D721Med (cell line): ENCODE results near the gene PPAN.
A peak's percentile ranks its signal among the peaks of the same experiment; 100 is the strongest.

ENCODE experiments used
- DNase-seq: peaks from one replicate; pipeline ENCODE4 v3.0.0; 2011; ENCODE audit warnings: low spot score; ENCODE audit not compliant: insufficient read length
- FAIRE-seq: peaks from 2 replicates; lab custom pipeline; 2011; peaks lifted over from hg19 to GRCh38; lab: Jason Lieb, UNC
- CTCF ChIP-seq: IDR thresholded peaks from 2 replicates; pipeline ENCODE4 v1.5.1; 2012; ENCODE audit warnings: mild to moderate bottlenecking, control low read depth; ENCODE audit not compliant: insufficient read depth; ENCODE audit errors: missing control alignments

The PPAN gene

GRCh38 chr19:10109528-10109927, 3.4 kb downstream of the PPAN start:
- no peak for FAIRE-seq
- DNase-seq = peak; percentile 2
- no peak for TF ChIP-seq CTCF

GRCh38 chr19:10110076-10110971, 4.2 kb downstream of the PPAN start:
- TF ChIP-seq CTCF = no peak
- peak; percentile 1 for DNase-seq
- no peak for FAIRE-seq

- no peak for TF ChIP-seq CTCF
- FAIRE-seq (no peak), DNase-seq (peak; percentile 0)
Observed at GRCh38 chr19:10110972-10111317, 4.8 kb downstream of the PPAN start.

GRCh38 chr19:10111405-10111811, 5.2 kb downstream of the PPAN start, which contains the start of gene P2RY11:
Gene P2RY11, plus strand, starts transcription at chr19:10111693. Its CDS starts 29 bp downstream, at chr19:10111722.
- TF ChIP-seq CTCF = no peak
- no peak for FAIRE-seq
- DNase-seq = peak; percentile 6

- no peak for FAIRE-seq
Observed at GRCh38 chr19:10112037-10112761, 6.0 kb downstream of the PPAN start.

GRCh38 chr19:10112895-10113591, 6.9 kb downstream of the PPAN start:
- TF ChIP-seq CTCF = peak; percentile 41
- peak; percentile 24 for DNase-seq
- no peak for FAIRE-seq

More at GRCh38 chr19:10112037-10112761, 6.0 kb downstream of the PPAN start:
- peak; percentile 8 for DNase-seq
- TF ChIP-seq CTCF = no peak
